VCaP (cell line): ENCODE data around the gene MYLK2.

ENCODE experiments used
- H3K27ac ChIP-seq: fragments of 450-650 bp; 2 replicates; pipeline ENCODE4 v1.5.1; 2017
- CTCF ChIP-seq: fragments of 450-650 bp; conservative IDR thresholded peaks from 2 replicates; pipeline ENCODE4 v1.5.1; 2017; ENCODE audit warnings: mild to moderate bottlenecking, moderate library complexity

MYLK2 gene

GRCh38 chr20:31816221-31816620, 2.9 kb upstream of the MYLK2 start:
- TF ChIP-seq CTCF, result no peak
- peak overlapping the region; percentile 59; the same call in 1 of the 2 replicates for H3K27ac ChIP-seq

DNA sequence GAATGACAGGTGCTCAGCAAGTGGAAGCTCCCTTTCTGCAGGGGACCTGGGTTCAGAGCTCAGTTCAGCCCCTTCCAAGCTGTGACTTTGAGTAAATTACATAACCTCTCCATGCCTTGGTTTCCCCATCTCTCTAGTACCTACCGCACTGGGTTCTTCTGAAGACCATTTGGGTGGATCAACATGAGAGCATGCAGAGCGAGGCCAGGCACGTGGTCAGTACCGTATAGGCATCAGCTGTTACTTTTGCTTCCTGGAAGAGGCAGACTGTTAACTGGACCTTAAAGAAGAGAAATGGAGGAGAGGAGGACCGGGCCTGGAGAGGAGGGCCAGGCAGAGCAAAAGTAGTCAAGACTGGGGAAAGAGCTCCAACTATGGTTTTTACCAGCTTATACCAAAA, 1.7 kb upstream of the MYLK2 start:
- no peak overlapping the region for H3K27ac ChIP-seq
- TF ChIP-seq CTCF, result no peak

GRCh38 chr20:31818376-31818908, 714 bp upstream of the MYLK2 start:
- no peak overlapping the region for H3K27ac ChIP-seq
- no peak for TF ChIP-seq CTCF

DNA sequence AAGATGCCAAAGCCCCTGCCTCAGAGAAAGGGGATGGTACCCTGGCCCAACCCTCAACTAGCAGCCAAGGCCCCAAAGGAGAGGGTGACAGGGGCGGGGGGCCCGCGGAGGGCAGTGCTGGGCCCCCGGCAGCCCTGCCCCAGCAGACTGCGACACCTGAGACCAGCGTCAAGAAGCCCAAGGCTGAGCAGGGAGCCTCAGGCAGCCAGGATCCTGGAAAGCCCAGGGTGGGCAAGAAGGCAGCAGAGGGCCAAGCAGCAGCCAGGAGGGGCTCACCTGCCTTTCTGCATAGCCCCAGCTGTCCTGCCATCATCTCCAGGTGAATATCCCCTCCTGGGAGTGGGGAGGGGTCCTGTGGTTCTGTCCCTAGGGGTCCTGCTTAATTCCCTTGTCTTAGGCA, 1.1 kb downstream of the MYLK2 start:
- no peak overlapping the region for H3K27ac ChIP-seq
- no peak for TF ChIP-seq CTCF

DNA sequence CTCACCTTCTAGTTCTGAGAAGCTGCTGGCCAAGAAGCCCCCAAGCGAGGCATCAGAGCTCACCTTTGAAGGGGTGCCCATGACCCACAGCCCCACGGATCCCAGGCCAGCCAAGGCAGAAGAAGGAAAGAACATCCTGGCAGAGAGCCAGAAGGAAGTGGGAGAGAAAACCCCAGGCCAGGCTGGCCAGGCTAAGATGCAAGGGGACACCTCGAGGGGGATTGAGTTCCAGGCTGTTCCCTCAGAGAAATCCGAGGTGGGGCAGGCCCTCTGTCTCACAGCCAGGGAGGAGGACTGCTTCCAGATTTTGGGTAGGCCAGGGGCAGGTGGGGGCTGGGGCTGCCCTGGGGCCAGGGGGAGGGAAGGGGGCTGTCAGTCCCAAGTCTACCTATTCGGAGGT, 2.3 kb downstream of the MYLK2 start:
- H3K27ac ChIP-seq, result no peak overlapping the region
- TF ChIP-seq CTCF, result no peak

DNA sequence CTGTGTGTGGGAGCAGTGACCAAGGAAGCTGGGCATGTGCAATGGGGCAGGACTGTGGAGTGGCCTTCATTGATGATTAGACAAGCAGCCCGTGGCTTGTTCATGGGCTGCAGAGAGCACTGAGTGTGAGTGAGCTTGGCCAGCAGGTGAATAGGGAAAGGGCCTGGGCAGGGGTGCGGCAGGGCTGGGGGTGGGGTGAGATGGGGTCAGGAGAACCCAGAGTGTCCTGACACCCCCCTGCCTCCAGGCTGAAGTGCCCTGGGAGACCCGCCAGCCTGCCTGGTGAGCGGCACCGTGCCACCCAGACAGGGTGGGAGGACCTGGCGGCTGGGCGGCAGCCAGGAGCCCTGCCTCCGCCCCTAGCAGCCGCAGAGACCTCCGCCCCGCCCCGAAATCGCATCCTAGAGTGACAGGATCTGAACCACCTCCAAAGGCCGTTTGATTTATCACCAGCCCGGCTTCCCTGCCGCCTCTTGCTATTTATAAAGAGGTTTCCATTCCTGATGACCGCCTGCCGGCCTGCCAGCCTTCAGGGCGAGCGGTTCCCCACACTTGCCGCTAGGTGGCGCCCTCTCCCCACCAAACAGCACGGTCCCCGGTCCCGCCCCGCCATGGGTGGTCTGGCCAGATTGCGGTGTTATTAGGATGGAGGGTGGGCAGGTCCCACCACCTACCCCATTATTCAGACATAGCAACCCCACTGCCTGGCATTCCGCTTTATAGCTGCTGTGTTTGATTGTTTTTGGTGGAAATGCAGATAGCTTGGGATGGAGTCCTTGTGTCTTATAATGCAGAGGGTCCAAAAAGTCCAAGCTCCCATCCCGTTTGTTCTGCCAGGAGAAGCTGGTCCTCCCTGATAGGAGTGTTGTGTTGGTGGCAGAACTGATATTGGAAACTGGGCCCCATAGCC, 3.5 kb downstream of the MYLK2 start:
- peak; percentile 98 for TF ChIP-seq CTCF
- peak overlapping the region; percentile 34; the same call in 1 of the 2 replicates for H3K27ac ChIP-seq

DNA sequence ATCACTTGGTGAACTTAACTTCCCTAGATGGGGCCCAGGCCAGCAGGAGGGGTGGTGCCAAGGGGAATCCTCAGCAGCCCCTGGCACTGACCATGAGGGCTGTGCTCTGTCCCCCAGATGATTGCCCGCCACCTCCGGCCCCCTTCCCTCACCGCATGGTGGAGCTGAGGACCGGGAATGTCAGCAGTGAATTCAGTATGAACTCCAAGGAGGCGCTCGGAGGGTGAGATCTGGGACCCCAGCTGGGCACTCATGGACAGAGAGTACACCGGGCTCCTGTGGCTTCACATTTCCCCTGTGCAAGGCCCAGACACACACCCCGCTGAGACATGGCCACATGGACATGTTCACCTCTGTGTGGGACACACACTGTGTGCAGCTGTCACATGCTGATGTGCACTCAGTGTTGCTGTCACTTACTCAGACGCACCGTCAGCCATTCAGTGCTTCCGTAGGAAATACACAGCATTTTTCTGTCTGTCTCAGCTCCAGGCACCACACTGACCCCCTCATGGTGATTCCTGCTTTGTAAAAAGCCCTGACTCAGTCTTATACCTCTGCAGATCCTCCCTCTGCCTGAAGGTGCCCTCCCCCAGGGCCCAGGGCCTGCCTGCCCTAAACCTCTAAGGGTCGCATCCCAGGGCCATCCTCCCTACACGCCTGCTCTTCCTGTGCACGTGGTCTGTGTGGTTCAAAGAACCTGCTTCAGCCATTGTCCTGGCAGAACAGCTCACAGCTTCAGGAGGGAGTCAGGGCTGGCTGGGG, 4.4 kb downstream of the MYLK2 start:
- H3K27ac ChIP-seq, result peak overlapping the region; percentile 34; the same call in 1 of the 2 replicates
- TF ChIP-seq CTCF, result no peak
